Middle frontal gyrus (tissue), 1 donor: ENCODE results near the gene PLEKHA5.
"Not testable (repeated sequence)": the region's sequence is repeated elsewhere in the genome, so short reads cannot be mapped to it uniquely, and the experiment has no call there.

ENCODE experiments used
- DNase-seq: peaks from one replicate; pipeline ENCODE4 v3.0.0-alpha.2; 2015; ENCODE audit warnings: low spot score; ENCODE audit errors: extremely low spot score

PLEKHA5 gene

GRCh38 chr12:19166387-19166786 lies 36.9 kb downstream of the PLEKHA5 start:
- DNase-seq = no peak

- no peak for DNase-seq
These were observed 37.4 kb downstream of the PLEKHA5 start for GRCh38 chr12:19166956-19167355.

- no peak for DNase-seq
These were observed 38.2 kb downstream of the PLEKHA5 start for GRCh38 chr12:19167708-19168107.

GRCh38 chr12:19168644-19169043 lies 39.1 kb downstream of the PLEKHA5 start:
- DNase-seq = no peak

- DNase-seq = no peak
These were observed 39.7 kb downstream of the PLEKHA5 start for GRCh38 chr12:19169222-19169621.

GRCh38 chr12:19170286-19170685 lies 40.8 kb downstream of the PLEKHA5 start:
- not testable (repeated sequence) for DNase-seq

GRCh38 chr12:19171731-19172130 lies 42.2 kb downstream of the PLEKHA5 start:
- DNase-seq = no peak

GRCh38 chr12:19177754-19178153 lies 48.2 kb downstream of the PLEKHA5 start:
- DNase-seq = no peak

GRCh38 chr12:19179986-19180385 lies 50.5 kb downstream of the PLEKHA5 start:
- DNase-seq = no peak

- DNase-seq = no peak
These were observed 52.3 kb downstream of the PLEKHA5 start for GRCh38 chr12:19181666-19182426.

GRCh38 chr12:19183121-19183838 lies 53.7 kb downstream of the PLEKHA5 start:
- no peak for DNase-seq

- DNase-seq = no peak
These were observed 55.9 kb downstream of the PLEKHA5 start for GRCh38 chr12:19185262-19185929.

- no peak for DNase-seq
These were observed 57.5 kb downstream of the PLEKHA5 start for GRCh38 chr12:19186722-19187661.

- no peak for DNase-seq
These were observed 60.0 kb downstream of the PLEKHA5 start for GRCh38 chr12:19189522-19189921.

- DNase-seq = peak; percentile 50
These were observed 60.9 kb downstream of the PLEKHA5 start for GRCh38 chr12:19190292-19191031.

- no peak for DNase-seq
These were observed 61.6 kb downstream of the PLEKHA5 start for GRCh38 chr12:19191089-19191488.

- DNase-seq = no peak
These were observed 62.0 kb downstream of the PLEKHA5 start for GRCh38 chr12:19191563-19191962.

GRCh38 chr12:19192710-19193109 lies 63.2 kb downstream of the PLEKHA5 start:
- DNase-seq = no peak

GRCh38 chr12:19194963-19195362 lies 65.4 kb downstream of the PLEKHA5 start:
- no peak for DNase-seq

GRCh38 chr12:19196959-19197630 lies 67.6 kb downstream of the PLEKHA5 start:
- no peak for DNase-seq
